ELR (cell line): ENCODE results near the gene PTPRQ.

ENCODE experiments used
- DNase-seq: peaks from one replicate; pipeline ENCODE4 v3.0.0-alpha.2; 2015; ENCODE audit warnings: low read depth

The PTPRQ gene

GRCh38 chr12:80556566-80556965, 112.5 kb downstream of the PTPRQ start:
- DNase-seq: no peak

- DNase-seq: no peak
Measured at GRCh38 chr12:80559766-80560165, 115.7 kb downstream of the PTPRQ start.

- no peak for DNase-seq
Measured at GRCh38 chr12:80565271-80565670, 121.2 kb downstream of the PTPRQ start.

GRCh38 chr12:80567401-80567800, 123.4 kb downstream of the PTPRQ start:
- peak; percentile 34 for DNase-seq

- DNase-seq: peak; percentile 26
Measured at GRCh38 chr12:80576641-80577418, 132.8 kb downstream of the PTPRQ start.

- DNase-seq: peak; percentile 98
Measured at GRCh38 chr12:80580254-80580653, 136.2 kb downstream of the PTPRQ start.

GRCh38 chr12:80581783-80582182, 137.7 kb downstream of the PTPRQ start:
- no peak for DNase-seq

- no peak for DNase-seq
Measured at GRCh38 chr12:80582431-80582830, 138.4 kb downstream of the PTPRQ start.

GRCh38 chr12:80589077-80589476, 145.0 kb downstream of the PTPRQ start:
- DNase-seq: no peak

- peak; percentile 70 for DNase-seq
Measured at GRCh38 chr12:80590085-80590484, 146.1 kb downstream of the PTPRQ start.

- peak; percentile 96 for DNase-seq
Measured at GRCh38 chr12:80593766-80594165, 149.7 kb downstream of the PTPRQ start.

GRCh38 chr12:80596509-80596908, 152.5 kb downstream of the PTPRQ start:
- DNase-seq: no peak

GRCh38 chr12:80598004-80598606, 154.1 kb downstream of the PTPRQ start:
- DNase-seq: peak; percentile 96

GRCh38 chr12:80602455-80602854, 158.4 kb downstream of the PTPRQ start:
- no peak for DNase-seq

GRCh38 chr12:80607361-80608135, 163.5 kb downstream of the PTPRQ start:
- no peak for DNase-seq

GRCh38 chr12:80617733-80618132, 173.7 kb downstream of the PTPRQ start:
- DNase-seq: no peak

GRCh38 chr12:80620281-80620680, 176.2 kb downstream of the PTPRQ start:
- DNase-seq: no peak

GRCh38 chr12:80622271-80622670, 178.2 kb downstream of the PTPRQ start:
- DNase-seq: peak; percentile 57

GRCh38 chr12:80625051-80625450, 181.0 kb downstream of the PTPRQ start:
- no peak for DNase-seq

- DNase-seq: no peak
Measured at GRCh38 chr12:80625901-80626300, 181.9 kb downstream of the PTPRQ start.

GRCh38 chr12:80627782-80628181, 183.7 kb downstream of the PTPRQ start:
- peak; percentile 88 for DNase-seq

GRCh38 chr12:80632835-80633234, 188.8 kb downstream of the PTPRQ start:
- peak; percentile 41 for DNase-seq

GRCh38 chr12:80634903-80635302, 190.9 kb downstream of the PTPRQ start:
- DNase-seq: no peak
